ENCODE data around the gene BBS9.
"Not testable (repeated sequence)": the region's sequence is repeated elsewhere in the genome, so short reads cannot be mapped to it uniquely, and the experiment has no call there.

BBS9 gene

GRCh38 chr7:33128990-33129805, at the start of gene BBS9:
TSS of gene BBS9 (plus strand) at chr7:33129564. CDS start at chr7:33146253, 16,689 bp downstream.
- peak; percentile 81 to 99 (median 97) for DNase-seq

- DNase-seq, result no peak
Observed at GRCh38 chr7:33079763-33080690, 49.3 kb upstream of the BBS9 start.

GRCh38 chr7:33087356-33087755, 42.0 kb upstream of the BBS9 start:
- no peak for DNase-seq

- DNase-seq, result no peak
Observed at GRCh38 chr7:33087858-33088257, 41.5 kb upstream of the BBS9 start.

GRCh38 chr7:33089142-33089541, 40.2 kb upstream of the BBS9 start:
- no peak for DNase-seq

- no peak for DNase-seq
Observed at GRCh38 chr7:33091111-33091531, 38.2 kb upstream of the BBS9 start.

- no peak for DNase-seq
Observed at GRCh38 chr7:33091641-33092191, 37.6 kb upstream of the BBS9 start.

- no peak for DNase-seq
Observed at GRCh38 chr7:33093266-33093665, 36.1 kb upstream of the BBS9 start.

- not testable (repeated sequence) for DNase-seq
Observed at GRCh38 chr7:33094745-33095275, 34.6 kb upstream of the BBS9 start.

- DNase-seq, result no peak
Observed at GRCh38 chr7:33099154-33099940, 30.0 kb upstream of the BBS9 start.

GRCh38 chr7:33100770-33101169, 28.6 kb upstream of the BBS9 start:
- no peak for DNase-seq

GRCh38 chr7:33101906-33102305, 27.5 kb upstream of the BBS9 start:
- no peak for DNase-seq

- DNase-seq, result peak in 14 of 51 donors; percentile 2 to 38 (median 11)
Observed at GRCh38 chr7:33107136-33108066, 22.0 kb upstream of the BBS9 start.

- DNase-seq, result no peak
Observed at GRCh38 chr7:33108554-33109004, 20.8 kb upstream of the BBS9 start.

GRCh38 chr7:33109005-33109757, 20.2 kb upstream of the BBS9 start, which contains the start of gene RP9:
TSS of gene RP9 (minus strand) at chr7:33109404. CDS start at chr7:33109372, 32 bp downstream.
- peak in 46 of 51 donors; percentile 16 to 82 (median 52) for DNase-seq

- peak in 8 of 51 donors; percentile 3 to 26 (median 14) for DNase-seq
Observed at GRCh38 chr7:33109758-33110238, 19.6 kb upstream of the BBS9 start.

- DNase-seq, result no peak
Observed at GRCh38 chr7:33111614-33112013, 17.8 kb upstream of the BBS9 start.

GRCh38 chr7:33114976-33115375, 14.4 kb upstream of the BBS9 start:
- DNase-seq, result no peak

Measured in hypothalamus (tissue), 51 donors.